GM21526 (cell line): ENCODE data around the gene ETF1.

Experiments used
- ATAC-seq: cut with Tn5 transposase; IDR thresholded peaks from one replicate; pipeline ENCODE4 v1.9.1; 2021; ENCODE audit warnings: moderate library complexity; ENCODE audit not compliant: unreplicated experiment, low FRiP score

Gene ETF1

GRCh38 chr5:138465261-138466124 lies 77.5 kb downstream of the ETF1 start, which contains the start of gene EGR1:
Gene EGR1, plus strand, starts transcription at chr5:138465479. Its CDS starts 283 bp downstream, at chr5:138465762.
- peak; percentile 52 for ATAC-seq

DNA sequence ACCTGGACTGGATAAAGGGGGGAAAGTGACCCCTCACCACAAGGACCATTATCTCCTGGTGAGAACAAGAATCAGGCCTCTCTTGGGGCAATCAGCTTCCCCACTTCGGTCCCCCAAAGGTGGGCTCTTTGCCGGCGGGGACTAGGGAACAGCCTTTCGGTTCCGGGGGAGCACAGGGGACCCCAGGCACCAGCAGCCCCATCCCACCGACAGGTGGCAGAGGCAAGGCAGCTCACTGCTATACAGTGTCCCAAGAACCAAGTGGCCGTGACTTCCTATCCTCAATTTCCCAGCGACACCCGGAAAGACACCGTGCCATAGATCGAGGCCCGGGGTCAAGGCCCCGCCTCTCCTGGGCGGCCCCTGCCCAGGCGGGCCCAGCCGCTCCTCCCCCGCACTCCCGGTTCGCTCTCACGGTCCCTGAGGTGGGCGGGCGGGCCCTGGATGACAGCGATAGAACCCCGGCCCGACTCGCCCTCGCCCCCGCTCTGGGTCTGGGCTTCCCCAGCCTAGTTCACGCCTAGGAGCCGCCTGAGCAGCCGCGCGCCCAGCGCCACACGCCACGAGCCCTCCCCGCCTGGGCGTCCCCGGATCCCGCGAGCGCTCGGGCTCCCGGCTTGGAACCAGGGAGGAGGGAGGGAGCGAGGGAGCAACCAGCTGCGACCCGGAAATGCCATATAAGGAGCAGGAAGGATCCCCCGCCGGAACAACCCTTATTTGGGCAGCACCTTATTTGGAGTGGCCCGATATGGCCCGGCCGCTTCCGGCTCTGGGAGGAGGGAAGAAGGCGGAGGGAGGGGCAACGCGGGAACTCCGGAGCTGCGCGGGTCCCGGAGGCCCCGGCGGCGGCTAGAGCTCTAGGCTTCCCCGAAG lies 78.4 kb downstream of the ETF1 start:
- peak; percentile 74 for ATAC-seq

DNA sequence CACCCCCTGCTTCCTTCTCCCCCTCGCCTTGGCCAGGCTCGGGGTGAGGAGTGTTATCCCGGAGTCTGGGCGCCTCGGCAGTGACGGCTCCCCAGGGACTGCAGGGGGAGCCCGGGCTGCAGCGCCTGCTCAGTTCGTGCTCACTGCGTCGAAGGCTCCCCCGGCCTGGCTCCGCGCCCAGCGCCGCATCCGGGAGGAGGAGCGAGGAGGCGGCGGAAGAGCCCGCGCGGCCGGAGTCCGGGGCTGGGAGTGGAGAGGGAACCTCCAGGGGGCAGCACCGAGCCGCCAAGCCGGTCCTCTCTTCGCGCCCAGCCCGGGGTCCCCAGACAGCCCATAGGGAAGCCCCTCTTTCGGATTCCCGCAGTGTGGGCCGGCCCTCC lies 79.0 kb downstream of the ETF1 start:
- peak; percentile 55 for ATAC-seq

DNA sequence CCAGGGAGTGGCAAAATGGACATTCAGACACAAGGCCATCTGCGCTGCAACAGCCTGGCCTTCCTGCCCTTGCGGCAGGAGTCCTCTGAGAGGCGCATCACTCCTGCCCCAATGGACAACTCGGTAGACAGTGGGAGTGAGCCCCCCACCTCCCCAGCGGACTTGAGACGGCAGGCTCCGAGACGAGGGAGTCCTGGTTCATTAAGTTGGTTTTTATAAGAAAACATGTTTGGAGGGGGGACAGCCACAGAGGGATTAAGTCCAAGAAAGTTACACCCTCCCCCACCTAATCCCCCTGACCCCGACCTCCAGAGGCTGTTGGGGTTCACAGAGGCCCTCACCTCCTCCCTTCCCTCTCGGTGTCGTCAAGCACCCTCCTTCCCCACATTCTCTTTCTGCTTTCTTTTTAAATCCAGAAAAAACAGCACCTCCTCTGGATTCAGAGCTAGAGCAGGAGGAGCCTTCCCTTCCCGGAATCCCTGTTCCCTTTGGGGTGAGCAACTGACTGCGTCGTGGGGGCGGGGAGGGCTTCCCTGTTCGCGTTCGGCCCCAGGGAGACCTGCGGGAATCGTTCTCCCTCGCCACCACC lies 79.5 kb downstream of the ETF1 start:
- ATAC-seq: no peak

DNA sequence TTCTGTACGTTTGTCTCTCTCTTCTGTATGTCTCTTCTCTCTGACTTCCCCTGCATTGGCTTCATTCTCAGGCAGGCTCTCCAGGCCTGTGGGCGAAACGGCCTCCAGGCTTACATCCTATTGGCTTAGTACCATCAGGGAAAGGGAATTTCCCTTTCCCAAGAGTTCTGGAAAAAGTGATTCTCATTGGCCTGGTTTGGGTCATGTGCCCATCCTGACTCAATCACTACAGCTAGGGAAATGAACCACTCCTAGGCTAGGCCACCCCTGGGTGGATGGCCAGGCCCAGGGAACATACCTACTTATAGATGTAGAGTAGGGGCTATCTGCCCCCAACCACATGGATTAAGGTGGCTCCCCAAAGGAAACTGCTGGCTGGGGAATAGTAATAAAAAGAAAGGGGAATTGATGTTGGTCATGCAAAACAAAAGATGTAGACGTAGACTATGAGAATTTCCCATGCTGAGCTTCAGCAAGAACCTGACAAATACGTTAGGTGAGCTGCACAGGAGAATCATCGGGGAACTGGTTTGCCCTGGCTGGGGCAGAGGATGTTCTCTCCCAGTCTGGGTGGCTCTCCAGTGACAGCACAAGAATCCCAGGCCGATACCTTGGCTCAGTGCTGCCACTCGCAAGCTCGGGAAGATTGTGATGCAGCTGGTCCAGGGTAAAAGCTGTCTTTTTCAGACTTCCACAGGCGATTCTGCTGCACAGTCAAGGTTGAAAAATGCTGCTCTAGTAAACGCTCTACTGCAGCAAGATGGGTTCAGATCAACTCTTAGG lies 81.5 kb downstream of the ETF1 start:
- no peak for ATAC-seq

DNA sequence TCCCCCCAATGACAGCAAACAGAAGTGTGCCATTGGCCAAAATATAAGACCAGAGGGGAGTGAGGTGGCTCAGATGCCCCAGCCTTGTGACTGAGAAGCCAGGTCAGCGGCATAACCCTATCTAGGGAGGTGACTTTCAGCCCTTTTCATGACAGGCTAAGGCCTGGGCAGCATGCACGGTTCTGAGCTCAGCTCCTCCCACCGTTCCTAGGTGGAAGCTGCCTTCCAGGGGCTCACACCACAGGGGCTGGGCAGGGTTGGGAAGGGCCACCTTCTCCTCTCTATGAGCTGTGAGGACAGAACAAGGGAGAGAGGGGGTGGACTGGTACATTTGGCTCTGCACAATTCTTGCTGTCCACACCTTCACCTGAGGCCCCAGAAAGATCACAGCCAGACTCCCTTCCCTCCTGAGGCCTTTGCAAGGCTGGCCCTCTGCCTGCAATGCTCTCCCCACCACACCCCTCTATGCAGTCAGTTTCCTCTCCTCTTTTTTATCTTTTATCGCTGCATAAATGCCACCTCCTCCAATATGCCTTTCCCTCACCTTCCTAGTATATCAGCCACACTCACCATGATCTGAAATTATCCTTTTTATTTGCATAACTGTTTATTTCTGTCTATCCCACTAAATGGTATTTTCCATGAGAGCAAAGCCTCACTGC lies 82.9 kb downstream of the ETF1 start:
- no peak for ATAC-seq

GRCh38 chr5:138459311-138459933 lies 83.6 kb downstream of the ETF1 start:
- ATAC-seq: no peak

- no peak for ATAC-seq
Measured at GRCh38 chr5:138458856-138459255, 84.2 kb downstream of the ETF1 start.

GRCh38 chr5:138458384-138458783 lies 84.7 kb downstream of the ETF1 start:
- ATAC-seq: no peak

DNA sequence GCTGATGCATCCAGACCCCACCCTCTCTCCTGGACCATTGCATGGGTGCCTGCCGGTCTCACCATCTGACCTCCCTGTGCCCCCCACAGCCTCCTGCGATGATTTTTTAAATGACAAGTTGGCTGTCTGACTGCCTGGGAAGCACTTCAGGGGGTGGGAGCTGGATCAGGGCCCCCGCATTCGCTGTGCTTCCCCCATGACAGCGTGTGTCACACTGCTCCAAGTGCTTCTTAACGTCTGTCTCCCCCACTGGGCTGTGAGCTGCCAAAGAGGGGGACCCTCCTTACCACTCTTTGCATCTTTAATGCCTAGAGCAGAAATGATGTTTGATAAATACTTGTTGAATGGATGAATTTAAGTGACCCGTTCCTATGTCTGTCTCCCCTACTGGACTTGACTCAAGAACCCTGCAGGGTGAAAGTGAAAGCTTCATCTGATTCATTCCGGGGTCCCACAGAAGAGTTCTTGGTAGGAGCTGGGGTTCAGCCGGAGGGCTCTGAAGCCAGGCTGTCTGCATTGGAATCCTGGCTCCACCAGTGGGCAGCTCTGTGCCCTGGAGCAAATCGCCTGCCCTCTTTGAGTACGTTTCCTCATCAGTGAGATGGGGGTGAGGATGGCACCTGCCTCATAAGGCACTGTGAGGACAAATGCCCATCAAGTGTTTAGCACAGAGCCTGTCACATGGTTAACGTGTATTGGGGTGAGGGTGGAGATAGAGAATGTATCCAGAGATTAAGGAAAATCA lies 85.3 kb downstream of the ETF1 start:
- ATAC-seq: no peak
